Thoracic aorta (tissue), 2 donors: ENCODE results near the gene TBX15. TPM values are rescaled to one million over a fixed set of nuclear protein-coding genes. Genes with fewer than 3 reads are reported as not detected.

Experiments used
- ATAC-seq: fragments of 150-250 bp; one replicate; pipeline ENCODE4 v1.8.0; 2017; ENCODE audit warnings: low read depth; ENCODE audit not compliant: insufficient number of reproducible peaks, low FRiP score
- DNase-seq: peaks from one replicate; pipeline ENCODE4 v3.0.0-alpha.2; 2020; ENCODE audit warnings: low spot score
- H3K27ac ChIP-seq, 2 donors: fragments of 200-600 bp; sonication (generic); 1 replicate in 1 of 2; 2 replicates in 1 of 2; pipeline ENCODE4 v1.5.1; 2016; ENCODE audit warnings: mild to moderate bottlenecking in 2 of 2, moderate library complexity in 2 of 2
- H3K27me3 ChIP-seq: fragments of 200-600 bp; sonication (generic); replicated peaks from 2 replicates; pipeline ENCODE4 v1.6.0; 2016; ENCODE audit warnings: mild to moderate bottlenecking; ENCODE audit not compliant: insufficient read depth
- H3K36me3 ChIP-seq: fragments of 200-600 bp; sonication (generic); one replicate; pipeline ENCODE4 v1.5.1; 2016
- H3K4me1 ChIP-seq, 2 donors: fragments of 200-600 bp; sonication (generic); 1 replicate in 1 of 2; 2 replicates in 1 of 2; pipeline versions ENCODE4 v1.5.1 to v1.6.0; 2016; ENCODE audit warnings: low read depth in 2 of 2, mild to moderate bottlenecking in 1 of 2; ENCODE audit not compliant: control insufficient read depth in 1 of 2
- H3K4me3 ChIP-seq: fragments of 200-600 bp; sonication (generic); 2 replicates; pipeline ENCODE4 v1.5.1; 2016; ENCODE audit warnings: mild to moderate bottlenecking
- H3K9me3 ChIP-seq: fragments of 200-600 bp; sonication (generic); 2 replicates; pipeline ENCODE4 v1.5.1; 2016
- total RNA-seq, 2 donors: library from RNA; depleted of rRNA; stranded (reverse); fragments of >200 nt; gene quantifications; one replicate each; pipeline versions ENCODE4 v1.1.0 to v1.2.3, GENCODE V29; 2016
- TF ChIP-seq, protein P1 (sequence below): fragments of 200-600 bp; sonication (generic); IDR thresholded peaks from one replicate; pipeline ENCODE4 v1.5.1; 2019; ENCODE audit warnings: antibody characterized with exemption

Gene TBX15
- total RNA-seq, 2 donors from 2014 or later, result 1.5 to 6.8 TPM

DNA sequence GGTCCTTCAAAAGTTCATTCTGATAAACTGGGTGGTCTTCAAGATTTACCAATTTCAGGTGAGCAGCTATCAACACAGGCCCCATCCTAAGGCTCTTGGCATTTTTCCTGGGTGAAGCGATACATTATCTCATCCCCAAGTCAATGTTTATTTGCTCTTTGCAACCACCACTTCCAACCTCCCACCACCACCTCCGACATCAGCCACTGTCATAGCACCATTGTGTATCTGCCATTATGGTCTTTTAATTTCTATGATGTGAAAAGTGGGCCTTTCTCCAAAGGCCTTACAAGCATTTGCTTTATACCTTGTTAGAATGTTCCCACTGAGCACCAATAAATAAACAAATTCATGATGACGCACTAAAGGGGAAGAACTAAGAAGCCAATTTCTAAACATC, 47.2 kb downstream of the TBX15 start:
- H3K4me3 ChIP-seq, result no peak overlapping the region
- H3K4me1 ChIP-seq, result no peaks in the 10 kb centered on the region
- ATAC-seq (no peak), DNase-seq (no peak)
- no peaks in the 10 kb centered on the region for H3K27me3 ChIP-seq
- no peak overlapping the region for H3K27ac ChIP-seq
- H3K36me3 ChIP-seq, result no peaks in the 10 kb centered on the region
- TF ChIP-seq, protein P1, sequence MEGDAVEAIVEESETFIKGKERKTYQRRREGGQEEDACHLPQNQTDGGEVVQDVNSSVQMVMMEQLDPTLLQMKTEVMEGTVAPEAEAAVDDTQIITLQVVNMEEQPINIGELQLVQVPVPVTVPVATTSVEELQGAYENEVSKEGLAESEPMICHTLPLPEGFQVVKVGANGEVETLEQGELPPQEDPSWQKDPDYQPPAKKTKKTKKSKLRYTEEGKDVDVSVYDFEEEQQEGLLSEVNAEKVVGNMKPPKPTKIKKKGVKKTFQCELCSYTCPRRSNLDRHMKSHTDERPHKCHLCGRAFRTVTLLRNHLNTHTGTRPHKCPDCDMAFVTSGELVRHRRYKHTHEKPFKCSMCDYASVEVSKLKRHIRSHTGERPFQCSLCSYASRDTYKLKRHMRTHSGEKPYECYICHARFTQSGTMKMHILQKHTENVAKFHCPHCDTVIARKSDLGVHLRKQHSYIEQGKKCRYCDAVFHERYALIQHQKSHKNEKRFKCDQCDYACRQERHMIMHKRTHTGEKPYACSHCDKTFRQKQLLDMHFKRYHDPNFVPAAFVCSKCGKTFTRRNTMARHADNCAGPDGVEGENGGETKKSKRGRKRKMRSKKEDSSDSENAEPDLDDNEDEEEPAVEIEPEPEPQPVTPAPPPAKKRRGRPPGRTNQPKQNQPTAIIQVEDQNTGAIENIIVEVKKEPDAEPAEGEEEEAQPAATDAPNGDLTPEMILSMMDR, result no peak
- no peaks in the 10 kb centered on the region for H3K9me3 ChIP-seq

DNA sequence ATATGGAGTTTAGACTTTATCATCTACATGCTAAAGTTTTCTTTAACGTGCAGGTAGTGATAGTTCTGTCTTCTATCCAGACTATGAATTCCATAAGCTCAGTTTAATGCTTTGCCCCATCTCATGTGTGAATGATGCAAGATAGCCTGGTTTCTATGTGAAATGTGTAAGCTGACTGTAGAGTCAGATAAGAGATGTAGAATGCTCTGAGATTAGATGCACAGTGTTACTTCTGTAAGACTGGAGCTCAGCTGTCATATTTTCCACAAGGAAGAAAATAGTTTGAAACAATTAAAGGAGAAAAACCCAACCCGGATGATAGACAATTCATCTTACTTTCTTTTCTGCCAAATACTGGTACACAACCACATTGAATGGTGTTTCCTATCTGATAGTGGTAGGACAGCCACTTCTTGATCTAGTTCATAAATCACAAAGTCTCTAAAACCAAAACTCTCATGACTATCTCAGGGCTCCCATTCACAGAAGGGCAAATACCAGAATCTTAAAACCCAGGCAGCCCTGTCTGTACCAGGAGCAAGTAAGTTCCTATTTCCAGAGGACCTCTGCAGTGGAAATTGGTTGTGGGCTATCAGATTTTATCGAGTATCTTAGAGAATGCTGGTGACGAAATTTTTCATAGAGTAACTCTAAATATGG, 50.6 kb downstream of the TBX15 start:
- TF ChIP-seq, protein P1, result no peak
- ATAC-seq (no peak), DNase-seq (no peak)
- Histone ChIP-seq H3K27ac (no peak overlapping the region), H3K36me3 (no peaks in the 10 kb centered on the region), H3K27me3 (no peaks in the 10 kb centered on the region), H3K9me3 (no peaks in the 10 kb centered on the region), H3K4me3 (no peak overlapping the region), H3K4me1 (no peaks in the 10 kb centered on the region)

DNA sequence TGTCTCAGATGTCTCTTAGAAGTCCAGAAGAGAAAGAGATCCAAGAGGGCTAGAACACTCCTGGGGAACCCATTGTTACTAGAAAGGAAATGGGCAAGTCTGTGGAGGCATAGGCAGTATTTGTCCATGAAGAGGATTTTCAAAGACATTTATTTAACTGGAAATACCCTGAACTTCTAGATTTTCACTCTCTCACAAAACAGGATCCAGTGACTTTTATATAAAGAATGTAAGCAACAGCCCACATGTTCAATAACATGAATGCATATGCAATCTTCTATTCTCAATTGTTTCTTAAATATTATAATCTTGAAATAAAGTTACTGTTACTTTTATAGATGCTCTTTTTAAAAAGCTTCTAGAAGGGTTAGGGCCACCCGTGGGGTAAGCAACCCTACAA, 53.4 kb downstream of the TBX15 start:
- Histone ChIP-seq H3K27me3 (no peaks in the 10 kb centered on the region), H3K4me3 (no peak overlapping the region), H3K27ac (no peak overlapping the region), H3K4me1 (no peaks in the 10 kb centered on the region), H3K9me3 (no peaks in the 10 kb centered on the region), H3K36me3 (no peaks in the 10 kb centered on the region)
- ATAC-seq (no peak), DNase-seq (no peak)
- TF ChIP-seq, protein P1, result no peak

DNA sequence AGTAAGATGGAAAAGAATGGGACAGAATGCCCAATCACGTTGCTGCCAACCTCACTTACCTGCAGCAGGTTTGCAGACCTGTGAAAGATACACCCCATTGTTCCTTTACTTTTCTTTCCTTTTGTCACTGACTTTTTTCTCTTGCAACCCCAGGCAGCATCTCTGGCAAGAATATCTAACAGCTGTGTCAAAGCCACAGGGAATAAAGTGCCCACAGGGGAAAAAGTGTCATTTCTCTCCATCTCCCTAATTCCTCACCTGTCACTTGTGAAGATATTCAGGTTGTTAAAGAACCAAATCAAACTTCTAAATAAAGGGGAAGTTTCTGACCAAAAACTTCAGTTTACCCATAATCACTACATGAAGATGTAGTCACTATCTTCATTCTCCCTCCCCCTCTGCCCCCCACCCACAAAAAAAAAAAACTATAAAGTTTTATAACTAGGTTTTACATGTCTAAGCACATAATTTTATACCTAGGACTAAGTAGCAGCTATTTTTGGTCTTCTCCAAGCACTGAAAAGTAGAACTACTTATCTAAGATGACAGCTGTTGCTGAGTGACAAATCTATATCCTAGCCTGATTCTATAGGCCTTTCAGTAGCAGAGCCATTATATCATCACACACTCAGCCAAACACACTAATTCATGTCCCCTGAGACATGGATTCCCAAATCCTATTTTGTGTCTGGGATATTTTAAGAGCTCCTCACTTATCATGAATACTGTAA, 54.9 kb downstream of the TBX15 start:
- Histone ChIP-seq H3K4me3 (no peak overlapping the region), H3K4me1 (no peaks in the 10 kb centered on the region), H3K27me3 (no peaks in the 10 kb centered on the region), H3K27ac (no peak overlapping the region), H3K36me3 (no peaks in the 10 kb centered on the region), H3K9me3 (no peaks in the 10 kb centered on the region)
- TF ChIP-seq, protein P1, result no peak
- ATAC-seq, result no peak
- DNase-seq, result no peak

DNA sequence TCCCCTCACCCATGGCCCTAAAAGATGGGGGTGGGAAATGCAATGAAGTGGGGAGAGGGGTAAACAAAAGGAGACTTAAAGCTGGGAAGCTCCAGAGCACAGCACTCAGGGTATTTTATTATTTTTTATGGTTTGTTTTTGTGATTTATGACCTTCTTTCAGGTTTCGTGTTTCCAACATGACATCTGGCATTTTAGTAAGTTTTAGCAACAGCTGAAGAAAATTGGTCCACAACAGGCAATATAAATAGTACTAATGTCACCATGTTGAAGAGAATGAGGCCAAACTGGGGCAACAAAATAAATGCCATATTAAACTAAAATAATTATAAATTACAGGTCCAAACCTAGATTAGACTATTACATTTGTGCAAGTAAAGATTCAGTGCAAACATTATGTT, 56.3 kb downstream of the TBX15 start:
- no peaks in the 10 kb centered on the region for H3K36me3 ChIP-seq
- H3K9me3 ChIP-seq, result no peaks in the 10 kb centered on the region
- no peak overlapping the region for H3K4me3 ChIP-seq
- DNase-seq, result no peak
- no peak for ATAC-seq
- no peak overlapping the region for H3K27ac ChIP-seq
- TF ChIP-seq, protein P1, result no peak
- no peaks in the 10 kb centered on the region for H3K27me3 ChIP-seq
- H3K4me1 ChIP-seq, result no peaks in the 10 kb centered on the region
